Endothelial cell (in vitro differentiated cells): ENCODE measurements around the gene WDR82. TPM values are rescaled to one million over a fixed set of nuclear protein-coding genes. Genes with fewer than 3 reads are reported as not detected.

Source experiments
- DNase-seq: peaks from one replicate; pipeline ENCODE4 v3.0.0; 2021; ENCODE audit warnings: low spot score
- H3K27ac Mint-ChIP-seq: one replicate; pipeline ENCODE4 v1.8.0; 2021; ENCODE audit warnings: mixed read lengths, inconsistent platforms; ENCODE audit not compliant: unreplicated experiment
- H3K27me3 Mint-ChIP-seq: one replicate; pipeline ENCODE4 v1.8.0; 2021; ENCODE audit warnings: mild to moderate bottlenecking, moderate library complexity, mixed read lengths, inconsistent platforms; ENCODE audit not compliant: unreplicated experiment
- H3K36me3 Mint-ChIP-seq: one replicate; pipeline ENCODE4 v1.8.0; 2021; ENCODE audit warnings: mild to moderate bottlenecking, low read depth, mixed read lengths, inconsistent platforms; ENCODE audit not compliant: unreplicated experiment
- H3K4me1 Mint-ChIP-seq: one replicate; pipeline ENCODE4 v1.8.0; 2021; ENCODE audit warnings: mild to moderate bottlenecking, mixed read lengths, inconsistent platforms; ENCODE audit not compliant: unreplicated experiment
- H3K4me3 Mint-ChIP-seq: one replicate; pipeline ENCODE4 v1.8.0; 2021; ENCODE audit warnings: mild to moderate bottlenecking, mixed read lengths, inconsistent platforms; ENCODE audit not compliant: unreplicated experiment
- H3K9me3 Mint-ChIP-seq: one replicate; pipeline ENCODE4 v1.8.0; 2021; ENCODE audit warnings: mixed read lengths, inconsistent platforms; ENCODE audit not compliant: unreplicated experiment
- CTCF ChIP-seq: fragments of 200-600 bp; sonication (generic); IDR thresholded peaks from one replicate; pipeline ENCODE4 v1.5.0; 2021; ENCODE audit warnings: antibody characterized with exemption; ENCODE audit not compliant: unreplicated experiment
- total RNA-seq: library from RNA; stranded (reverse); fragmentation: NEBNext Ultra II Directional; extraction: Animal tissue kit (Norgen Biotek cat#: 25700); gene quantifications from one replicate; pipeline ENCODE4 v1.2.1, GENCODE V29; 2021; ENCODE audit not compliant: unreplicated experiment

Gene WDR82
- total RNA-seq, 1 donor from 2014 or later: 72.3 TPM

- no peak overlapping the region for H3K27ac Mint-ChIP-seq
Observed at GRCh38 chr3:52291508-52292181, 13.2 kb upstream of the WDR82 start.

GRCh38 chr3:52290596-52291507, 12.4 kb upstream of the WDR82 start:
- Mint-ChIP-seq H3K27ac (no peak overlapping the region), H3K4me3 (no peak overlapping the region), H3K36me3 (peaks cover 5% of the 10 kb centered on the region), H3K4me1 (peaks cover 16% of the 10 kb centered on the region), H3K9me3 (no peaks in the 10 kb centered on the region), H3K27me3 (peaks cover 8% of the 10 kb centered on the region)
- no peak for TF ChIP-seq CTCF
- DNase-seq: no peak

More at GRCh38 chr3:52291508-52292181, 13.2 kb upstream of the WDR82 start:
- Mint-ChIP-seq H3K36me3 (peaks cover 8% of the 10 kb centered on the region), H3K9me3 (no peaks in the 10 kb centered on the region), H3K27me3 (peaks cover 8% of the 10 kb centered on the region), H3K4me1 (peaks cover 15% of the 10 kb centered on the region), H3K4me3 (no peak overlapping the region)
- TF ChIP-seq CTCF: peak; percentile 32
- DNase-seq: peak; percentile 56

- Mint-ChIP-seq H3K4me3 (peak overlapping the region; percentile 70), H3K27ac (no peak overlapping the region)
- TF ChIP-seq CTCF: no peak
Observed at GRCh38 chr3:52289747-52290595, 11.5 kb upstream of the WDR82 start.

GRCh38 chr3:52289338-52289746, 10.9 kb upstream of the WDR82 start:
- Mint-ChIP-seq H3K9me3 (no peaks in the 10 kb centered on the region), H3K4me3 (no peak overlapping the region), H3K27ac (no peak overlapping the region), H3K27me3 (peaks cover 6% of the 10 kb centered on the region), H3K36me3 (peaks cover 5% of the 10 kb centered on the region), H3K4me1 (peaks cover 20% of the 10 kb centered on the region)
- TF ChIP-seq CTCF: no peak
- no peak for DNase-seq

More at GRCh38 chr3:52289747-52290595, 11.5 kb upstream of the WDR82 start:
- H3K4me1 Mint-ChIP-seq: peaks cover 20% of the 10 kb centered on the region
- peaks cover 8% of the 10 kb centered on the region for H3K27me3 Mint-ChIP-seq
- no peak for DNase-seq
- H3K9me3 Mint-ChIP-seq: no peaks in the 10 kb centered on the region
- H3K36me3 Mint-ChIP-seq: peaks cover 5% of the 10 kb centered on the region
